Erythroblast (primary cell): Measurements from ENCODE around the gene MPRIP.
A peak's percentile ranks its signal among the peaks of the same experiment; 100 is the strongest.

ENCODE experiments used
- GATA1 ChIP-seq: IDR thresholded peaks from 2 replicates; pipeline ENCODE4 v1.6.1; 2011; ENCODE audit warnings: low read depth, mild to moderate bottlenecking, control low read depth, low read length, moderate library complexity
- POLR2A ChIP-seq: IDR thresholded peaks from 2 replicates; pipeline ENCODE4 v1.6.1; 2011; ENCODE audit warnings: mild to moderate bottlenecking, low read length

DNA sequence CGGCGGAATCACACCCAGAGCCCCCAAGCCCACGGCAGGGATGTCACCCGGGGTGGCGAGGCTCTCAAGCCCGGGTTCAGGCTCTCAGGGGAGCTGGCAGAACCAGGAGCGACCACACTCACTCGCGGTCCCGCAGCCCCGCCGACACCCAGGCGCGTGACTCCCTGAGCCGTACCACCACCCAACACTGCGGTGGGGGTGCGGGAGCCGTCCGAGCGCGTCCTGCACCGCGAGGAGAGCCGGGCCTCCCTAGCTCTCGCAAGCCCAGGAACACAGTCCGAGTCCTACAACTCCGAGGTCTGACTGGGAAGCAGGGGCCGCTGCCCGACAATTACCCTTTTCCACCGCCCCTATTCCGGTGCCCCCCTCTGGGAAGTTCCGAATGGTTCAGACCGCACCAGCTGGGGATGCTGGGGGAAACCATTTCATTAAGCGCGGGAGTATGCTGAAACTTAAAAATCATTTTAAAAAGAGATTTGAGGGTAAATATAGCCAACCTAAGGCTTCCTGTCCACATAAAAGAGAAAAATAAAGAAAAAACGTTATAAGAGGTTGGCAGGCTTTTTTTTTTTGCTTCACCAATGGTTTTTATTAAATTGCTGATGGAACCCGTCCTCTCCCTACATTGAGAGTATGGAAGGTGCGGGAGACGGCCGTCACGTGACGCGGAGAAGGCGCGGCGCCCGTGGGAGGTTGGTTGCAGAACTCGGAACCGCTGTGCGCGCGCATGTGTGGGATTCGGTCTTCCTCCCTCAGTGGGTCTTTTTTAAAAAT lies 195.0 kb downstream of the MPRIP start, which contains the start of gene FLCN:
- peak; percentile 85 for TF ChIP-seq POLR2A
- TF ChIP-seq GATA1 = no peak
